PC-3 (cell line): Measurements from ENCODE around the gene TEX51. TPM values are rescaled to one million over a fixed set of nuclear protein-coding genes. Genes with fewer than 3 reads are reported as not detected.

ENCODE experiments used
- ATAC-seq: fragments of 200-7000 bp; cut with Tn5 transposase; 2 replicates; pipeline ENCODE4 v1.9.1; 2020; ENCODE audit warnings: mild to moderate bottlenecking, moderate library complexity
- BruUV-seq: library from RNA; stranded (reverse); fragments of 400-500 nt; replicated peaks from 2 replicates; lab custom pipeline; 2021; lab: Mats Ljungman, UMichigan
- CTCF ChIA-PET: fragments of 300-600 bp; sonication (Branson Sonifier 250); formaldehyde crosslinking; loops from one replicate; lab custom pipeline; 2022; ENCODE audit warnings: antibody characterized with exemption; lab: Charles Lee
- POLR2A ChIA-PET: fragments of 300-600 bp; sonication (Branson Sonifier 250); formaldehyde crosslinking; loops from one replicate; lab custom pipeline; 2022; ENCODE audit warnings: antibody characterized with exemption; ENCODE audit not compliant: unreplicated experiment; lab: Charles Lee
- DNase-seq: peaks from one replicate; pipeline ENCODE4 v3.0.0-alpha.2; 2015
- H2AFZ ChIP-seq: fragments of 300-600 bp; sonication (generic); 2 replicates; pipeline ENCODE4 v1.6.0; 2016; ENCODE audit warnings: antibody characterized with exemption, low read length
- H3F3A ChIP-seq: fragments of 300-600 bp; sonication (generic); one replicate; pipeline ENCODE4 v1.6.0; 2017; ENCODE audit warnings: antibody characterized with exemption, low read length, control low read depth, mild to moderate bottlenecking; ENCODE audit not compliant: unreplicated experiment
- H3K27ac ChIP-seq: fragments of 300-600 bp; sonication (generic); 2 replicates; pipeline ENCODE4 v1.5.1; 2016; ENCODE audit warnings: mild to moderate bottlenecking, low read length
- H3K27me3 ChIP-seq: fragments of 300-600 bp; sonication (generic); 2 replicates; pipeline ENCODE4 v1.6.1; 2016; ENCODE audit warnings: low read length, mixed read lengths
- H3K36me3 ChIP-seq: fragments of 300-600 bp; sonication (generic); 2 replicates; pipeline ENCODE4 v1.6.1; 2016; ENCODE audit warnings: low read depth, mixed run types, low read length, mixed read lengths
- H3K4me1 ChIP-seq: fragments of 300-600 bp; sonication (generic); 2 replicates; pipeline ENCODE4 v1.5.1; 2016; ENCODE audit warnings: low read length; ENCODE audit not compliant: insufficient read depth
- H3K4me2 ChIP-seq: fragments of 300-600 bp; sonication (generic); 2 replicates; pipeline ENCODE4 v1.6.0; 2016; ENCODE audit warnings: low read length
- H3K4me3 ChIP-seq: fragments of 300-600 bp; sonication (generic); 2 replicates; pipeline ENCODE4 v1.5.1; 2016; ENCODE audit warnings: mild to moderate bottlenecking, low read length, mixed read lengths
- H3K79me2 ChIP-seq: fragments of 300-600 bp; sonication (generic); 2 replicates; pipeline ENCODE4 v1.6.1; 2017; ENCODE audit warnings: low read length, mixed read lengths
- H3K9ac ChIP-seq: fragments of 300-600 bp; sonication (generic); 2 replicates; pipeline ENCODE4 v1.6.0; 2016; ENCODE audit warnings: mild to moderate bottlenecking, low read length
- H3K9me2 ChIP-seq: fragments of 300-600 bp; sonication (generic); replicated peaks from 2 replicates; pipeline ENCODE4 v1.6.1; 2016; ENCODE audit warnings: mixed run types, low read length, mixed read lengths
- H3K9me3 ChIP-seq: fragments of 300-600 bp; sonication (generic); 2 replicates; pipeline ENCODE4 v1.6.1; 2016; ENCODE audit warnings: low read length, mixed read lengths
- H4K20me1 ChIP-seq: fragments of 300-600 bp; sonication (generic); 2 replicates; pipeline ENCODE4 v1.6.1; 2016; ENCODE audit warnings: low read length, mixed read lengths
- CTCF ChIP-seq: fragments of 300-600 bp; sonication (generic); conservative IDR thresholded peaks from 2 replicates; pipeline ENCODE4 v1.5.1; 2017; ENCODE audit warnings: antibody characterized with exemption, low read depth, mild to moderate bottlenecking, low read length
- EZH2 ChIP-seq: fragments of 300-600 bp; sonication (generic); IDR thresholded peaks from one replicate; pipeline ENCODE4 v1.6.1; 2017; ENCODE audit warnings: antibody characterized with exemption, mild to moderate bottlenecking, low read length; ENCODE audit not compliant: unreplicated experiment
- EZH2phosphoT487 ChIP-seq: fragments of 300-600 bp; sonication (generic); IDR thresholded peaks from 2 replicates; pipeline ENCODE4 v1.6.1; 2018; ENCODE audit warnings: mild to moderate bottlenecking, antibody characterized with exemption, low read length, borderline replicate concordance
- intact Hi-C: fragments of 100-400 bp; cut with micrococcal nuclease; formaldehyde crosslinking; loops from 2 replicates; pipeline ENCODE4 v1.9.0; 2023
- total RNA-seq: library from RNA; depleted of rRNA; stranded (reverse); fragments of >200 nt; gene quantifications from 2 replicates; pipeline ENCODE4 v1.2.3, GENCODE V29; 2014

TEX51 gene
- total RNA-seq, 1 experiment from 2014 or later: not detected

- ChIA-PET POLR2A (no interaction called here), CTCF (no interaction called here)
- no peaks in the 10 kb centered on the region for H4K20me1 ChIP-seq
- peaks cover 70% of the 10 kb centered on the region for H3K27me3 ChIP-seq
- H3F3A ChIP-seq: no peaks in the 10 kb centered on the region
- no TSS peak for BruUV-seq
- H2AFZ ChIP-seq: no peak overlapping the region
- no peaks in the 10 kb centered on the region for H3K9me2 ChIP-seq
- TF ChIP-seq EZH2 (no peak), CTCF (no peak), EZH2phosphoT487 (no peak)
- H3K4me2 ChIP-seq: no peak overlapping the region
- no peaks in the 10 kb centered on the region for H3K9me3 ChIP-seq
- DNase-seq (no peak), ATAC-seq (no peak)
- no peaks in the 10 kb centered on the region for H3K79me2 ChIP-seq
- no peak overlapping the region for H3K9ac ChIP-seq
- H3K4me3 ChIP-seq: no peak overlapping the region
- H3K27ac ChIP-seq: no peak overlapping the region
- intact Hi-C loops: no loop called here
- H3K4me1 ChIP-seq: no peaks in the 10 kb centered on the region
- no peaks in the 10 kb centered on the region for H3K36me3 ChIP-seq
Observed at GRCh38 chr2:126911111-126911796, 12.6 kb downstream of the TEX51 start.

GRCh38 chr2:126912201-126912600, 13.5 kb downstream of the TEX51 start:
- H3K9me2 ChIP-seq: no peaks in the 10 kb centered on the region
- intact Hi-C loops: no loop called here
- no peak overlapping the region for H2AFZ ChIP-seq
- no peaks in the 10 kb centered on the region for H3K4me1 ChIP-seq
- no peaks in the 10 kb centered on the region for H3K36me3 ChIP-seq
- DNase-seq (no peak), ATAC-seq (no peak)
- H3K27me3 ChIP-seq: peaks cover 60% of the 10 kb centered on the region
- no peak overlapping the region for H3K4me3 ChIP-seq
- ChIA-PET CTCF (no interaction called here), POLR2A (no interaction called here)
- H3K4me2 ChIP-seq: no peak overlapping the region
- H3K27ac ChIP-seq: no peak overlapping the region
- no peaks in the 10 kb centered on the region for H3F3A ChIP-seq
- H4K20me1 ChIP-seq: no peaks in the 10 kb centered on the region
- H3K9me3 ChIP-seq: no peaks in the 10 kb centered on the region
- no peak overlapping the region for H3K9ac ChIP-seq
- BruUV-seq: no TSS peak
- TF ChIP-seq EZH2phosphoT487 (no peak), CTCF (no peak), EZH2 (no peak)
- no peaks in the 10 kb centered on the region for H3K79me2 ChIP-seq

GRCh38 chr2:126913329-126913728, 14.6 kb downstream of the TEX51 start:
- POLR2A ChIA-PET: no interaction called here
- no peaks in the 10 kb centered on the region for H3K9me2 ChIP-seq
- no peak overlapping the region for H2AFZ ChIP-seq
- H3K27ac ChIP-seq: no peak overlapping the region
- H3K79me2 ChIP-seq: no peaks in the 10 kb centered on the region
- H3K27me3 ChIP-seq: peaks cover 49% of the 10 kb centered on the region
- intact Hi-C loops: no loop called here
- H3K4me1 ChIP-seq: no peaks in the 10 kb centered on the region
- no peak overlapping the region for H3K9ac ChIP-seq
- H3K4me3 ChIP-seq: no peak overlapping the region
- H3K9me3 ChIP-seq: no peaks in the 10 kb centered on the region
- H3K4me2 ChIP-seq: no peak overlapping the region
- H3K36me3 ChIP-seq: no peaks in the 10 kb centered on the region
- DNase-seq (no peak), ATAC-seq (no peak)
- no peak for TF ChIP-seq EZH2
- TF ChIP-seq EZH2phosphoT487: no peak
- no peak for TF ChIP-seq CTCF
- CTCF ChIA-PET: no interaction called here
- H4K20me1 ChIP-seq: no peaks in the 10 kb centered on the region
- H3F3A ChIP-seq: no peaks in the 10 kb centered on the region
- BruUV-seq: no TSS peak
